Thoracic aorta (tissue), 2 donors: ENCODE measurements around the gene GCLC. TPM values are rescaled to one million over a fixed set of nuclear protein-coding genes. Genes with fewer than 3 reads are reported as not detected.

Experiments used
- ATAC-seq: fragments of 150-250 bp; one replicate; pipeline ENCODE4 v1.8.0; 2017; ENCODE audit warnings: low read depth; ENCODE audit not compliant: insufficient number of reproducible peaks, low FRiP score
- DNase-seq: peaks from one replicate; pipeline ENCODE4 v3.0.0-alpha.2; 2020; ENCODE audit warnings: low spot score
- H3K27ac ChIP-seq, 2 donors: fragments of 200-600 bp; sonication (generic); 1 replicate in 1 of 2; 2 replicates in 1 of 2; pipeline ENCODE4 v1.5.1; 2016; ENCODE audit warnings: mild to moderate bottlenecking in 2 of 2, moderate library complexity in 2 of 2
- H3K27me3 ChIP-seq: fragments of 200-600 bp; sonication (generic); replicated peaks from 2 replicates; pipeline ENCODE4 v1.6.0; 2016; ENCODE audit warnings: mild to moderate bottlenecking; ENCODE audit not compliant: insufficient read depth
- H3K36me3 ChIP-seq: fragments of 200-600 bp; sonication (generic); one replicate; pipeline ENCODE4 v1.5.1; 2016
- H3K4me1 ChIP-seq, 2 donors: fragments of 200-600 bp; sonication (generic); 1 replicate in 1 of 2; 2 replicates in 1 of 2; pipeline versions ENCODE4 v1.5.1 to v1.6.0; 2016; ENCODE audit warnings: low read depth in 2 of 2, mild to moderate bottlenecking in 1 of 2; ENCODE audit not compliant: control insufficient read depth in 1 of 2
- H3K4me3 ChIP-seq: fragments of 200-600 bp; sonication (generic); 2 replicates; pipeline ENCODE4 v1.5.1; 2016; ENCODE audit warnings: mild to moderate bottlenecking
- H3K9me3 ChIP-seq: fragments of 200-600 bp; sonication (generic); 2 replicates; pipeline ENCODE4 v1.5.1; 2016
- CTCF ChIP-seq: fragments of 200-600 bp; sonication (generic); IDR thresholded peaks from one replicate; pipeline ENCODE4 v1.5.1; 2019; ENCODE audit warnings: antibody characterized with exemption
- total RNA-seq, 2 donors: library from RNA; depleted of rRNA; stranded (reverse); fragments of >200 nt; gene quantifications; one replicate each; pipeline versions ENCODE4 v1.1.0 to v1.2.3, GENCODE V29; 2016

Gene GCLC
- total RNA-seq, 2 donors from 2014 or later: 26.5 to 29.6 TPM

DNA sequence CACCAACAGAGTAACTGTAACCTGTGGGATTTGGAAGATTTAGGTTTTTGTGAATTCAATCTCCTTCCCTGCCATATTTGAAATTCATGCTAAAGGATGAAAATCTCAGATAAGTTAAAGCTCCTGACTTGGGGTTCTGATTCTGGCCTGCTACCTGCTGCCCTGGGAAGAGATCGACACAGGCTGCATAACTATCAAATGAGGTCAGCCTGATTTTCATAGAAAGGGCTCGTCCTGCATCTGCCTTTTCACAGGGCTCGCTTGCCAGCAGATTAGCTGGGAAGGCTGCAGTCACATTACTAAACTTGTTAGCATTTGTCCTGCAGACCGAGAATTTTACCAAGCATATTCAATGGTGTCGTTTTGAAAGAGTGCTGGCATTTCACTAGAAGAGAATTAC lies 14.6 kb downstream of the GCLC start:
- no peaks in the 10 kb centered on the region for H3K36me3 ChIP-seq
- no peaks in the 10 kb centered on the region for H3K9me3 ChIP-seq
- peaks cover 0 to 9% of the 10 kb centered on the region in 2 donors for H3K4me1 ChIP-seq
- no peak overlapping the region for H3K4me3 ChIP-seq
- DNase-seq: no peak
- ATAC-seq: no peak
- no peak for TF ChIP-seq CTCF
- no peaks in the 10 kb centered on the region for H3K27me3 ChIP-seq
- H3K27ac ChIP-seq: no peak overlapping the region

GRCh38 chr6:53529324-53530036 lies 15.4 kb downstream of the GCLC start:
- H3K27me3 ChIP-seq: no peaks in the 10 kb centered on the region
- TF ChIP-seq CTCF: no peak
- DNase-seq (no peak), ATAC-seq (no peak)
- no peak overlapping the region for H3K4me3 ChIP-seq
- H3K27ac ChIP-seq: no peak overlapping the region
- H3K9me3 ChIP-seq: no peaks in the 10 kb centered on the region
- H3K36me3 ChIP-seq: no peaks in the 10 kb centered on the region
- H3K4me1 ChIP-seq: peaks cover 0 to 11% of the 10 kb centered on the region in 2 donors

- no peak for ATAC-seq
- H3K27ac ChIP-seq: no peak overlapping the region
- no peak overlapping the region for H3K4me3 ChIP-seq
- H3K36me3 ChIP-seq: no peaks in the 10 kb centered on the region
- no peak for DNase-seq
- H3K27me3 ChIP-seq: no peaks in the 10 kb centered on the region
- peaks cover 0 to 24% of the 10 kb centered on the region in 2 donors for H3K4me1 ChIP-seq
- no peak for TF ChIP-seq CTCF
- no peaks in the 10 kb centered on the region for H3K9me3 ChIP-seq
Observed at GRCh38 chr6:53528107-53528506, 16.8 kb downstream of the GCLC start.

DNA sequence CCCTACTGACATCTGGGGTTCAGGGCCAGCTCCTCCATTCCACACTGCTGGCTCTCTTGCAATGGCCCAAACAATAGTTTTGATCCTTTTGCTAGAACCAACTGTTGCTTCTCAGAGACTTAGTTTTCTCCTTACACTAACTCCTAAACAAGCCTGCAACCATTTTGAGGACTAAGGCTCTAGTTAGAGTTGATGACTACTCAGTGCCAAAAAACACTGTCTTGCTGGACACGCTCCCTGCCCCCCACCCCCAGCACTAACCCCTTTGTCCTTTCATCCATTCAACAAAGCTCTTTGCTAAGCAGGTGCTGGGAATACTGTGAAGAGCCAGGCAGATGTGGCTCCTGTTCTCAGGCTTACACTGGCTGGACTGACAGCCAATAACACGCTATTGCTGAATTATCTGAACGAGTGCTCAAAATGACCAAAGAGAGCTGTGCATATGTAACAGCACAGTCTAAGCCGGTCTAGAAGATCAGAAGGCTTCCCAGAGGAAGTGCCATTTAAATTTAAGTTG lies 17.6 kb downstream of the GCLC start:
- Histone ChIP-seq H3K4me1 (peaks cover 0 to 24% of the 10 kb centered on the region in 2 donors), H3K27ac (no peak overlapping the region), H3K4me3 (no peak overlapping the region), H3K36me3 (no peaks in the 10 kb centered on the region), H3K27me3 (no peaks in the 10 kb centered on the region), H3K9me3 (no peaks in the 10 kb centered on the region)
- DNase-seq: no peak
- no peak for ATAC-seq
- no peak for TF ChIP-seq CTCF

DNA sequence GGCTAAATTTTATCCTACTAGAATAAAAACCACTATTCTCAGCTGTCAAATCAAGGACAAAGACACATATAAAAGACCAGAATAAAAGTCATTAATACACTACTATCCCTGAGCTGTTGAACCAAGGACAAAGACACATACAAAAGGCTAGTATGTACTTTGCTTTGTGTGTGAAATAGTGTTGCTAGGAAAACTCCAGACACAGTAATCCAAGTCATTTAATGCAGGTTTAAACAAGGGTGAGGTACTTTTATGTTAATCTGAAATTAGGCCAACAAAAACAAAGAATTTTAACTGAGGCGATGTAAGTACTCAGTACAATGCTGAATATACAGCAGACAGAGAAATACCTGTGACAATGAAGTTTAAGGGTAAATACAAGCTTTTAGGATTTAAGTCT lies 18.9 kb downstream of the GCLC start:
- no peak for TF ChIP-seq CTCF
- H3K9me3 ChIP-seq: no peaks in the 10 kb centered on the region
- ATAC-seq (no peak), DNase-seq (no peak)
- H3K4me3 ChIP-seq: no peak overlapping the region
- no peaks in the 10 kb centered on the region for H3K27me3 ChIP-seq
- H3K27ac ChIP-seq: no peak overlapping the region
- H3K4me1 ChIP-seq: peaks cover 0 to 24% of the 10 kb centered on the region in 2 donors
- no peaks in the 10 kb centered on the region for H3K36me3 ChIP-seq
